Measurements from ENCODE around the gene HDAC8.
"Not testable (repeated sequence)": the region's sequence is repeated elsewhere in the genome, so short reads cannot be mapped to it uniquely, and the experiment has no call there.

HDAC8 gene

DNA sequence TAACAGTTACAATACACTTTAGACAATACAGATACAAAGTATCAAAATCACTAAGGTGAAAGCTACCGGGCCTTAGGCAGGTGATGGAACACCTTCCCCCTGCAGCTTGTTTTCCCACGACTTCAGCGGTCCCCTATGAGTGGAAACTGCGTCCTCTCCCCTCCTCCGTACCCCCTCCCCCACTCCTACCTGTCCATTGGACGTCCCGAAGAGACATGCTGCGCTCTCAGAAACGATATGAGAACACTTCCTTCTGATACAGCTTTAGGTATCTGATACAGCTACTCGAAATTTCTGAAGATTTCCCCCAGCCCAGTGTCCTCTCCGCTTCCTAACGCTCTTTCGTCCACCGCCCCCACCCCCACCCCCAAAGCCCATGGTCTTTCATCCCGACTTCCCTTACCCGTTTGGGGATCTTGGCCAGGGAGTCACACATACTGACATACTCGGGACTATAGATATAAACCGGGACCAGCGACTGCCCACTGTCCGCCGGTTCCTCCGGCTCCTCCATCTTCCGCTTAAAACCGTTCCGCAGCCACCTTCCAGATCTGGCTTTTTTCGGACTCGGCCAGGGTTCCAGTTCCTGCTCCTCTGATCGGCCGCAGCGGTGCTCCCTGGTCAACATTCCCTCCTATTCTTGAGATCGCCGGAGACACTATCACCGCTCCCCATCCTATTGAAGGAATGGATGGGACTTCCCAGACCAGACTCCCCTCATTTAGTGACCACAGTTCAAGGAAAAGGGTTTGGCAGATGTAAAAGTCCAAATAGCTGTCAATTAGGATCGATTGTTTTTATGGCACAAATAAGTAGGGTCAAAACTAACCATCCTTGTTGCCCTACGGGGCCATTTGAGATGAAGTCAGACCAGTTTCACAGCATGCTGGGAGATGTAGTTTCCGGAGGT, at the start of gene HDAC8:
HDAC8 (minus strand) TSS at position 596 of the 910 bp plus-strand sequence; CDS start at position 514, 82 bp downstream.
- peak; percentile 38 for DNase-seq

DNA sequence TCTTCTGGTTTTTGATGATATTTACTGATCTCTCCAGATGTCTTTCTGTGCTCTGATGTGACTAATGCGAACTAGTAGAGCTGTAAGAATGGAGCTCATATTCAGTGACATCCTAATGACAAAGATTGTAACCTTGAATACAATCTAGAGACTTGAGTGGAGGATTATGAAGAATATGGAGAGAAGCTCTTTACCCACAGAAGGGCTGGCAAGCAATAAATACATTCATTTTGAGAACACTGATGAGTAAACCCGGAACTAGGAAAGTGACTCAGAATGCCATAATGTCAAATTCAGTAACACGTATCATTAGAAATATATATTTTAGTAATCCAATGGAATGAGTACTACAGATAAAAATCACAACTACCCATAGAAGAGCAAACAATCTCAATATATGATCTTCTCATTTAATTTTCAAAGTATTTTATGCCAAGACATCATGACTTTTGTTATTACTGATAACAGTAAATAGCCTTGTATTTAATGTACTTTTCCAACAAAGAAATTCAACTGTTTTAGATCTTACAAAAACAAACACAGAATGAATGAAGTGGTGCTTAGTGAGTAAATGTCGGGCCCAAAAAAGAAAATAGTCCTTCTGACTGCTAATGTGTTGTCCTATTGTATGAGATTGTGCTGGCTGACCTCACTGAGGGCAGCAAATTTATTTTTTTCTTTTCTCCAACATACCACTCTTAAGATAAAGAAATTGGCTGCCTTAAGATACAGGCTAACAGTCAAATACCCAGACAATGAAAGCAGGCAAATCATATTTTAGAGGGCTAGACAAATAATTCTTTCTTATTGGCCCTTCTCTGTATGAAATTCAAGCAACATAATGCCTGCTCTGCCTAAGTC, 49.2 kb upstream of the HDAC8 start:
- no peak for DNase-seq

GRCh38 chrX:72621163-72621562, 48.5 kb upstream of the HDAC8 start:
- no peak for DNase-seq

DNA sequence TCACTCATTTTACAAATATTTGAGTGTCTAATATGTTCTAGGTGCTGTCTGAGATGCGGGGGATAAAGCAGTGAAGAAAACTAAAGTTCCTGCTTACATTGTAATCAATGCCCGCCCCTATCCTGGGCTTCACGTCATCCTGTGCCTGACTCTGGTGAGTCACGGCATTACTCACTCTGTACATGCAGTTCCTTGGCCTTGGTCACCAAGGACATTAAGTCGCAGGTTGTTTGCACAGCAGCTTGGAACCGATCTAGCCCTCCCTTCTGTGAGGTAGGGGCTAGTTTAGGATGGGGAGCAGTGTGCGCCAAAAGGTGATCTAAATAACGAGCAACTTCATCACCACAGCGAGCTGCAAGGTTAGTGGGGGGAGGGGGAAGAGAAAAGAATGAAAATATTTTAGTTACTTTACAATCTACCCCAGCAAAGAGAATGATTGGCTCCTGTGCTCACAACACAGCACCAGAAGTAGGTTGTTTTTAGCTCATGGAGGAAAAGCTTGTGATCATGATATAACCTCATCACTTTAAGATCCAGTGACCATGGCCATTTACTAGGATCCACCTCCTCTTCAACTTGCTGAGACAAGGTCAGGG, 48.0 kb upstream of the HDAC8 start:
- DNase-seq: peak; percentile 38

DNA sequence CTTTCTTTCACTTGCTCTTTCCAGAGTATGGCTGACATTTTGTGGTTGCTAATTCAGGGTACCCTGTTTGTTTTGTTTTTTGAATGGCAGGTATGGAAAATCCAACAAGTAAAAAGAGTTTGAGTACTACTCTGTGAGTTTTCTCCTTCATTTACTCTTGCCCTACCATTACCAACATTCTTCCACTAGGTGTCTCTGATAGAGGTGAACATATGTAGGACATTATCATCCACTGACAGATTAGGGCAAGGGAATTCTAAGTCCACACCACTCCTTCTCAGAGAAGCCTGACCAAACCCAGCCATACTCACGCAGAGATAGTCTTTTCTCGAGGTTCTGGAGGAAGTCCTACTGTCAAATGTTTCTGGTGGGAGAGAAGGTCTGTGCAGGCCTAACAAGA, 36.7 kb upstream of the HDAC8 start:
- no peak for DNase-seq

DNA sequence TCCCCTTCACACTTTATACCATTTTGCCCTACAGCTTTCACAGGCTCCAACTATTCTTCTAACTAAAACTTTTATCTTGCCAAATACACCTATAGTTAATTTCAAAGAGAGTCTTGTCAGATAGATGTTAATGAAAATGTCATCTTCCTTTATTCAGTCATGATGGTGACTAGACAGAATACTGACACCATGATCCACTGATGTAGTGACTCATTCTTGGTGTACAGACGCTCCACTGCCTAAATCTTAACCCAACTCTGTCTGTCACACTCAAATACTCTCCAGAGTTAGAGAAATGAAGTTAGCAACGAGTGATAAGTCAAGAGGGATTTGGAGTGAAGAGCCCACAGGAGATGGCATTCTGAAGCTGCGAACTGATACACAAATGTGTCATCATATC, 32.1 kb upstream of the HDAC8 start:
- no peak for DNase-seq

DNA sequence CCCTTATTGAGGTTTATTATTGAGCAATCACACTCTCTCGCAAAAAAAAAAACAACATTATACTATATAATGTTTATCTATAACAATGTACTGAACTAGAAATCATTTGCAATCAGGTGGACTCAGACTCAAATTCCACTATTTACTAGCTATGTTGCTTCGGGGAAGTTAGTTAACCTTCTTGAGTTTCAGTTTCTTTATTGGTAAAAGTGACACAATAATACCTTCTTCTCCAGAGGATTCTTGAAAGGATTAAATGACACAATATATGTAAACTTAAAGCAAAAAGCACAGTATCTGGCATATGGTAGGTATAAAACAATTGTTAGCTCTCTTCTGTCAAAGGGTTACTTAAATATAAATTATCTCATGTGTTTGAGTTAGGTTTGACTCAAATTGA, 31.5 kb upstream of the HDAC8 start:
- no peak for DNase-seq

DNA sequence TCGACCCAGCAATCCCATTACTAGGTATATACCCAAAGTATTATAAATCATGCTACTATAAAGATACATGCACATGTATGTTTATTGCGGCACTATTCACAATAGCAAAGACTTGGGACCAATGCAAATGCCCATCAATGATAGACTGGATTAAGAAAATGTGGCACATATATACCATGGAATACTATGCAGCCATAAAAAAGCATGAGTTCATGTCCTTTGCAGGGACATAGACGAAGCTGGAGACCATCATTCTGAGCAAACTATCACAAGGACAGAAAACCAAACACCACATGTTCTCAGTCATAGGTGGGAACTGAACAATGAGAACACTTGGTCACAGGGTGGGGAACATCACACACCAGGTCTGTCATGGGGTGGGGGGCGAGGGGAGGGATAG, 18.4 kb upstream of the HDAC8 start:
- DNase-seq: not testable (repeated sequence)

GRCh38 chrX:72584163-72584562, 11.5 kb upstream of the HDAC8 start:
- DNase-seq: no peak

- no peak for DNase-seq
Measured at GRCh38 chrX:72576141-72576894, 3.7 kb upstream of the HDAC8 start.

- no peak for DNase-seq
Measured at GRCh38 chrX:72573158-72573511, 492 bp upstream of the HDAC8 start.

DNA sequence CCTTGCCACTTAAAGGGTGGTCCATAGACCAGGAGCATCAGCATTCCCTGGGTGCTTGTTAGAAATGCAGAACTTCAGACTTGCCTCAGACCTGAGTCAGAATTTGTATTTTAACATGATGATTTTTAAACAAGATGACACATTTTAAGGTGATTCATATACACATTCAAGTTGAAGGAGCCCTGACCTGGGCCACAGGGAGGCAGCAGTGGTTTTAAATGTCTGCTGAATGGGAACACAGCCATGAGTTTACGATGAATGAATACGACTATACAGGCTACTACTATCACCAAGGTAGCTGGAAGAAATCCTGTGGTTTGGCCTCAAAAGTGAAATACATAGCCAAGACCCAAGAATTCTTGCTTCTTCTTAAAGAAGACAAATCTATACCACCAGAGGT, 2.9 kb downstream of the HDAC8 start:
- DNase-seq: no peak

- no peak for DNase-seq
Measured at GRCh38 chrX:72568406-72569092, 4.1 kb downstream of the HDAC8 start.

GRCh38 chrX:72566448-72566847, 6.2 kb downstream of the HDAC8 start:
- no peak for DNase-seq

- not testable (repeated sequence) for DNase-seq
Measured at GRCh38 chrX:72559655-72560054, 13.0 kb downstream of the HDAC8 start.

GRCh38 chrX:72554448-72555140, 18.0 kb downstream of the HDAC8 start:
- DNase-seq: no peak

- not testable (repeated sequence) for DNase-seq
Measured at GRCh38 chrX:72552443-72552842, 20.2 kb downstream of the HDAC8 start.

DNA sequence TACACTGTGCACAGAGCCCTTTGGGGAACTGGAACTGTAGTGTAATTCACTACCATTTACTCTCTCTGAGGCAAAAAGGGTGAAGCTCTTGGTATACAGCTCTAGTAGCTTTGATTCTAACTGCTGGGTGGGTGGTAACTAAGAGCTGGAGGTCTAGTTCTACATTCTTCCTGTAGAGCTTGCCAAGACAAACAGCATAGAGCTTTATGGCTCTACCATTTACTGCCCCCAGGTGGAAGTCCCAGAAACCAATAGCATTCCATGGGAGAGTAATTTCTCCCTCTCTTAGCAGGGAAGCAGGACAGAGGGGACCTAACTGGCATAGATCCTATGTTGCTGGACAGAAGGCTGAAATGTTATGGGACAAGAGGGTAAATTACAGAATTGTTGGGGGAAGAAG, 26.7 kb downstream of the HDAC8 start:
- DNase-seq: no peak

DNA sequence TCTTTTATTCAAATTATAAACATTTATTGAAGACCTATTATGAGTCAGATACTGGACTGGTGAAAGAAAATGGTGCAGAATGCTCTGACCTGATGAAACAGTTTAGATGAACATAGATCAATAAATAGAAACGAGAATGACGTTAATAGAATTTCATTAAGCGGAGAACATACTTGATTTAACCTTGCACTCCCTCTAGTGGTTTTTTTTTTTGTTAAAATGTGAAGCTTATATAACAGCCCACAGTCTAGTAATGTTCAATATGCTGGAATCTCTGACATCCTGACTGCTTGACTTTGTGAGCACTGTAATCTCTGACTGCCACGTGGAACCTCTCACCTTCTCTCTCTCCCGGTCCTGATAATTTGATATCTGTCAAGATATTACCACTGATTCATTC, 32.3 kb downstream of the HDAC8 start:
- no peak for DNase-seq

DNA sequence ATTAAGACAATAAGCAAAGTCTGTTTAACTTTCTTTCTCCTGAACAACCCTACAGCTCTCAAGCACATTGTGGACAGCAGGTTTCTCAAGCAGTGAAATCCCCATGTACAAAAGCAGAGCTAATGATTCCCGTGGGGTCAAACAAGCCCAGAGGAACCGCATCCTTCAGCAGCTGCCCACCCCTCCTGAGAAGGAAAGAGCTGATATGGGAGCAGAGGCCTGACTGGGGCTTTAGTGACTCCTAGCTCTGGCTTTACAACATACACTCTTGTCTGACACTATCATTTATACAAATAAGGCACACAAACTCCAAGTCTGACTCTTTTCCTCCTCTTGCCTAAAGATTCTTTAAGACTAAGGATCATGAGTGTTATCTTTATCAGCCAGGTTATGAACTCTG, 32.8 kb downstream of the HDAC8 start:
- DNase-seq: no peak

DNA sequence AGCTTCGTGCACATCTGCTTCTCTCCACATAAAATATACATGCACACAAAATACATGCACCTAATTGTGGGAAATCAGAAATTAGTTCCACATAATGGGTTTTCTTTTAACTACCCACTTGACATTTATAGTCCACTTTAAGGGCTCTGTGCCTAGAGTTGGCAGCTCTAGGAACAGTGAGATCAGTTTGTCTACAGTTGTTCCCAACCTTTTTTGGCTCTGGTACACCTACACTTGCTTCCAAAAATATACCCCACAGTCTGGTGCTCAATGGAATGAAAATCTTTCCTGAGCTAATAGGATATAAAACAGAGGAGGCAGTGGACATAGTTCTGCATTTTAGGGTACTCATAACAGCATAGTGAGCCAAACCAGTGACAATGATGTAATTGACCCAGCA, 36.1 kb downstream of the HDAC8 start:
- no peak for DNase-seq

- no peak for DNase-seq
Measured at GRCh38 chrX:72532366-72532765, 40.3 kb downstream of the HDAC8 start.

All from activated naive CD4-positive, alpha-beta T cell treated with Interleukin-2 at 50 U/mL for 16 hours (primary cell).